ENCODE measurements around the gene HSD17B8. TPM values are rescaled to one million over a fixed set of nuclear protein-coding genes. Genes with fewer than 3 reads are reported as not detected.

The HSD17B8 gene
- total RNA-seq, 2 experiments from 2014 or later: 8.6 to 10.5 TPM

DNA sequence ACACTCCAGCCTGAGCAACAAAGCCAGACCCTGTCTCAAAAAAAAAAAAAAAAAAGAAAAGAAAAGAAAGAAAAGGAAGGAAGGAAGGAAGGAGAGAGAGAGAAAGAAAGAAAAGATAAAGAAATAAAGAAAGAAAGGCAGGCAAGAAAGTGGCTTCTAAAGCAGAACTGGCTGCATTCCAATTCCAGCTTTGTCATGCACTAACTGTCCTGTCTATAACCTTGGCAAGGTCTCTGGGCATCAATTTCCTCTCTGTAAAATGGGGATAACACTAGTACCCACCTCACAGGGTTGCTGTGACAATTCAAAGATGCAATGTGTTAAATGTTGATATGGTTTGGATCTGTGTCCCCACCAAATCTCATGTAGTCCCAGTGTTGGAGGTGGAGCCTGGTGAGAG lies 31.9 kb downstream of the HSD17B8 start:
- Histone ChIP-seq H3K9me3 (ENCODE audit: control insufficient read depth in 1 of 2, insufficient read depth in 1 of 2, low read length in 2 of 2) (no peaks in the 10 kb centered on the region), H3K36me3 (ENCODE audit: insufficient read depth, low read length) (no peaks in the 10 kb centered on the region), H3K4me3 (ENCODE audit: low read length) (no peak overlapping the region), H3K4me1 (ENCODE audit: insufficient read depth, low read length) (no peaks in the 10 kb centered on the region), H3K27me3 (ENCODE audit: control insufficient read depth in 1 of 2, insufficient read depth in 2 of 2, low read length in 2 of 2) (peaks cover 11% of the 10 kb centered on the region in 2 experiments), H3K27ac (ENCODE audit: low read depth in 1 of 2, low read length in 2 of 2) (no peak overlapping the region)
- H3K4me3 Mint-ChIP-seq: no peak overlapping the region
- TF ChIP-seq, protein P1, sequence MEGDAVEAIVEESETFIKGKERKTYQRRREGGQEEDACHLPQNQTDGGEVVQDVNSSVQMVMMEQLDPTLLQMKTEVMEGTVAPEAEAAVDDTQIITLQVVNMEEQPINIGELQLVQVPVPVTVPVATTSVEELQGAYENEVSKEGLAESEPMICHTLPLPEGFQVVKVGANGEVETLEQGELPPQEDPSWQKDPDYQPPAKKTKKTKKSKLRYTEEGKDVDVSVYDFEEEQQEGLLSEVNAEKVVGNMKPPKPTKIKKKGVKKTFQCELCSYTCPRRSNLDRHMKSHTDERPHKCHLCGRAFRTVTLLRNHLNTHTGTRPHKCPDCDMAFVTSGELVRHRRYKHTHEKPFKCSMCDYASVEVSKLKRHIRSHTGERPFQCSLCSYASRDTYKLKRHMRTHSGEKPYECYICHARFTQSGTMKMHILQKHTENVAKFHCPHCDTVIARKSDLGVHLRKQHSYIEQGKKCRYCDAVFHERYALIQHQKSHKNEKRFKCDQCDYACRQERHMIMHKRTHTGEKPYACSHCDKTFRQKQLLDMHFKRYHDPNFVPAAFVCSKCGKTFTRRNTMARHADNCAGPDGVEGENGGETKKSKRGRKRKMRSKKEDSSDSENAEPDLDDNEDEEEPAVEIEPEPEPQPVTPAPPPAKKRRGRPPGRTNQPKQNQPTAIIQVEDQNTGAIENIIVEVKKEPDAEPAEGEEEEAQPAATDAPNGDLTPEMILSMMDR (IDR thresholded peaks at IDR 0.05): no peak
- H3K9me3 Mint-ChIP-seq: no peaks in the 10 kb centered on the region
- peaks cover 41% of the 10 kb centered on the region for H3K27me3 Mint-ChIP-seq
- ATAC-seq (ENCODE audit: poor library complexity) (no peak), DNase-seq (no peak)
- intact Hi-C loops (cut with DNase I, micrococcal nuclease): no loop called here
- H3K27ac Mint-ChIP-seq: no peak overlapping the region
- POLR2A ChIA-PET: no interaction called here
- CTCF ChIA-PET: interaction anchor here (0.6 to 0.7 kb wide), 2 partner anchors 442 to 971 kb away, joined by 3 read pairs; no protein-coding TSS in a partner anchor
- H3K4me1 Mint-ChIP-seq (ENCODE audit: low read depth): peaks cover 5% of the 10 kb centered on the region
- no peaks in the 10 kb centered on the region for H3K36me3 Mint-ChIP-seq (ENCODE audit: low read depth)

DNA sequence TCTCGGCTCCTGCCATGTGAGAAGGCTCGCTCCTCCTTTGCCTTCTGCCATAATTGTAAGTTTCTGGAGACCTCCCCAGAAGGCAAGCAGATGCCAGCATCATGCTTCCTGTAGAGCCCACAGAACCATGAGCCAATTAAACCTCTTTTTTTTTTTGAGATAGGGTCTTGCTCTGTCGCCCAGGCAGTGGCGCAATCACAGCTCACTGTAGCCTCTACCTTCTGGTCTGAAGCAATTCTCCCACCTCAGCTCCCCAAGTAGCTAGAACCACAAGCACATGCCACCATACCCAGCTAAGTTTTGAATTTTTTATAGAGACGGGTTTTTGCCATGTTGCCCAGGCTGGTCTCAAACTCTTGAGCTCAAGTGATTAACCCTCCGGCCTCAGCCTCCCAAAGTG lies 32.4 kb downstream of the HSD17B8 start:
- intact Hi-C loops (cut with DNase I, micrococcal nuclease): no loop called here
- Histone ChIP-seq H3K27me3 (ENCODE audit: control insufficient read depth in 1 of 2, insufficient read depth in 2 of 2, low read length in 2 of 2) (peaks cover 11% of the 10 kb centered on the region in 2 experiments), H3K36me3 (ENCODE audit: insufficient read depth, low read length) (no peaks in the 10 kb centered on the region), H3K27ac (ENCODE audit: low read depth in 1 of 2, low read length in 2 of 2) (no peak overlapping the region), H3K9me3 (ENCODE audit: control insufficient read depth in 1 of 2, insufficient read depth in 1 of 2, low read length in 2 of 2) (no peaks in the 10 kb centered on the region), H3K4me1 (ENCODE audit: insufficient read depth, low read length) (no peaks in the 10 kb centered on the region), H3K4me3 (ENCODE audit: low read length) (no peak overlapping the region)
- H3K27ac Mint-ChIP-seq: no peak overlapping the region
- no peaks in the 10 kb centered on the region for H3K36me3 Mint-ChIP-seq (ENCODE audit: low read depth)
- peaks cover 36% of the 10 kb centered on the region for H3K27me3 Mint-ChIP-seq
- no peak overlapping the region for H3K4me3 Mint-ChIP-seq
- TF ChIP-seq, protein P1 (IDR thresholded peaks at IDR 0.05): no peak
- no peak for DNase-seq
- no peaks in the 10 kb centered on the region for H3K9me3 Mint-ChIP-seq
- ChIA-PET POLR2A (no interaction called here), CTCF (interaction anchor here (0.7 kb wide), 1 partner anchor 971 kb away, joined by 3 read pairs; no protein-coding TSS in a partner anchor)
- peaks cover 8% of the 10 kb centered on the region for H3K4me1 Mint-ChIP-seq (ENCODE audit: low read depth)
- no peak for ATAC-seq (ENCODE audit: poor library complexity)

DNA sequence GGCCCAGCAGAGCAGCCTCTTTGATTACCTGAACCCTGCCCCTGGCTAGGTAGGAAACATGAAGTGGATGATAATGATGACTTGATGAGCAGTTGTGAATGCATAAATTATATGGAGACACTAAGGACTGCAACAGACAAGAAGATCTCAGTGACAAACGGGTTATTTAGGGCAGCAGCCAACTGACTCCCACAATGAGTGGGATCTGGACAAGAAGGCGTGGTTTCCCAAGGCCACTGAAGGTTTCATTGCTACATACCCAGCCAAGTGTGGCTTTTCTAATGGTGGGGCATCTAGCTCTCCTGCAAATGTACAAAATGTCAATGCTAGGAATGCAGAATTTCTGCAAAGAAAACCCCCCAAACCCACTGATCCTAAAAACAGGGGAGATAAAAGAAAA lies 33.3 kb downstream of the HSD17B8 start:
- intact Hi-C loops (cut with DNase I, micrococcal nuclease): no loop called here
- H3K9me3 ChIP-seq (ENCODE audit: control insufficient read depth in 1 of 2, insufficient read depth in 1 of 2, low read length in 2 of 2): no peaks in the 10 kb centered on the region
- Mint-ChIP-seq H3K9me3 (no peaks in the 10 kb centered on the region), H3K27me3 (peaks cover 31% of the 10 kb centered on the region), H3K4me1 (ENCODE audit: low read depth) (peaks cover 12% of the 10 kb centered on the region), H3K36me3 (ENCODE audit: low read depth) (no peaks in the 10 kb centered on the region), H3K27ac (no peak overlapping the region), H3K4me3 (no peak overlapping the region)
- peaks cover 6 to 9% of the 10 kb centered on the region in 2 experiments for H3K27me3 ChIP-seq (ENCODE audit: control insufficient read depth in 1 of 2, insufficient read depth in 2 of 2, low read length in 2 of 2)
- H3K4me1 ChIP-seq (ENCODE audit: insufficient read depth, low read length): no peaks in the 10 kb centered on the region
- no peak overlapping the region for H3K4me3 ChIP-seq (ENCODE audit: low read length)
- ATAC-seq (ENCODE audit: poor library complexity) (no peak), DNase-seq (no peak)
- TF ChIP-seq, protein P1 (IDR thresholded peaks at IDR 0.05): no peak
- CTCF ChIA-PET: no interaction called here
- POLR2A ChIA-PET: interaction anchor here (1.1 kb wide), 1 partner anchor 11 kb away, joined by 3 read pairs; no protein-coding TSS in a partner anchor
- H3K36me3 ChIP-seq (ENCODE audit: insufficient read depth, low read length): no peaks in the 10 kb centered on the region
- no peak overlapping the region for H3K27ac ChIP-seq (ENCODE audit: low read depth in 1 of 2, low read length in 2 of 2)

Data from CD4-positive, alpha-beta T cell (primary cell).